HEK293 (cell line): Measurements from ENCODE around the gene HS6ST3.

Experiments used
- CTCF ChIA-PET: fragments of 350-600 bp; formaldehyde crosslinking; extraction: SDS; loops from one replicate; lab custom pipeline; 2021; ENCODE audit warnings: antibody characterized with exemption; lab: Yijun Ruan, JAX
- POLR2A ChIA-PET: fragments of 300-600 bp; formaldehyde crosslinking; extraction: SDS; loops from one replicate; lab custom pipeline; 2020; ENCODE audit warnings: antibody characterized with exemption, inconsistent platforms; lab: Yijun Ruan, JAX
- H3K27ac ChIP-seq: fragments of 200-500 bp; sonication (Bioruptor generic); 2 replicates; pipeline ENCODE4 v1.5.1; 2014; ENCODE audit warnings: low read depth, low read length, control low read depth, inconsistent platforms; ENCODE audit errors: extremely low read depth
- H3K36me3 ChIP-seq, 2 experiments: fragments of 200-500 bp in 1 of 2; sonication (Bioruptor generic) in 1 of 2; 1 replicate in 1 of 2; 2 replicates in 1 of 2; pipeline ENCODE4 v1.5.1; 2014 to 2017; ENCODE audit warnings: inconsistent platforms in 2 of 2, low read length in 2 of 2; ENCODE audit not compliant: control insufficient read depth in 2 of 2, insufficient read depth in 1 of 2
- H3K4me1 ChIP-seq: fragments of 200-500 bp; sonication (Bioruptor generic); 2 replicates; pipeline ENCODE4 v1.5.1; 2014; ENCODE audit warnings: mild to moderate bottlenecking, low read length, inconsistent platforms; ENCODE audit not compliant: control insufficient read depth, insufficient read depth
- H3K4me3 ChIP-seq: 2 replicates; pipeline ENCODE4 v1.5.1; 2011; ENCODE audit warnings: low read depth, mild to moderate bottlenecking, control low read depth, low read length, moderate library complexity
- H3K9me3 ChIP-seq: fragments of 200-500 bp; sonication (Bioruptor generic); 2 replicates; pipeline ENCODE4 v1.5.1; 2014; ENCODE audit warnings: low read depth, low read length, inconsistent platforms; ENCODE audit not compliant: control insufficient read depth, insufficient read depth
- GLIS1 ChIP-seq: fragments of 450-650 bp; formaldehyde crosslinking; IDR thresholded peaks from 2 replicates; pipeline ENCODE4 v1.5.1; 2016; ENCODE audit warnings: missing biosample characterization, missing genetic modification characterization
- HIC1 ChIP-seq: fragments of 450-650 bp; formaldehyde crosslinking; IDR thresholded peaks from 2 replicates; pipeline ENCODE4 v1.5.1; 2016; ENCODE audit warnings: missing biosample characterization, missing genetic modification characterization
- KLF10 ChIP-seq: fragments of 450-650 bp; IDR thresholded peaks from 2 replicates; pipeline ENCODE4 v1.5.1; 2018; ENCODE audit warnings: missing biosample characterization, mild to moderate bottlenecking, missing genetic modification characterization
- KLF16 ChIP-seq: fragments of 450-650 bp; formaldehyde crosslinking; IDR thresholded peaks from 2 replicates; pipeline ENCODE4 v1.5.1; 2017; ENCODE audit warnings: missing biosample characterization, missing genetic modification characterization
- PATZ1 ChIP-seq: fragments of 450-650 bp; formaldehyde crosslinking; IDR thresholded peaks from 2 replicates; pipeline ENCODE4 v1.5.1; 2016; ENCODE audit warnings: missing biosample characterization, missing genetic modification characterization
- PRDM1 ChIP-seq: fragments of 450-650 bp; formaldehyde crosslinking; IDR thresholded peaks from 2 replicates; pipeline ENCODE4; 2016; ENCODE audit warnings: missing biosample characterization, missing genetic modification characterization
- SETDB1 ChIP-seq: IDR thresholded peaks from one replicate; pipeline ENCODE4 v1.6.1; 2017; ENCODE audit warnings: mild to moderate bottlenecking, low read length, moderate library complexity, mixed read lengths; ENCODE audit not compliant: insufficient read length
- SP7 ChIP-seq: fragments of 450-650 bp; formaldehyde crosslinking; IDR thresholded peaks from 2 replicates; pipeline ENCODE4 v1.5.1; 2016; ENCODE audit warnings: missing biosample characterization, missing genetic modification characterization
- ZBTB6 ChIP-seq: fragments of 450-650 bp; formaldehyde crosslinking; IDR thresholded peaks from 2 replicates; pipeline ENCODE4 v1.5.1; 2017; ENCODE audit warnings: missing biosample characterization, missing genetic modification characterization
- ZBTB7A ChIP-seq: fragments of 450-650 bp; formaldehyde crosslinking; IDR thresholded peaks from 2 replicates; pipeline ENCODE4 v1.5.1; 2016; ENCODE audit warnings: low read depth, missing biosample characterization, missing genetic modification characterization
- ZIC2 ChIP-seq: fragments of 450-650 bp; formaldehyde crosslinking; IDR thresholded peaks from 2 replicates; pipeline ENCODE4 v1.5.1; 2016; ENCODE audit warnings: missing biosample characterization, missing genetic modification characterization
- ZNF112 ChIP-seq: fragments of 450-650 bp; formaldehyde crosslinking; IDR thresholded peaks from 2 replicates; pipeline ENCODE4 v1.5.0; 2017; ENCODE audit warnings: missing biosample characterization, missing genetic modification characterization
- ZNF184 ChIP-seq: fragments of 450-650 bp; IDR thresholded peaks from 2 replicates; pipeline ENCODE4 v1.5.1; 2018; ENCODE audit warnings: missing biosample characterization, mild to moderate bottlenecking, missing genetic modification characterization
- ZNF202 ChIP-seq: fragments of 450-650 bp; formaldehyde crosslinking; IDR thresholded peaks from 2 replicates; pipeline ENCODE4 v1.5.1; 2016; ENCODE audit warnings: missing biosample characterization, missing genetic modification characterization, borderline replicate concordance
- ZNF211 ChIP-seq: fragments of 450-650 bp; formaldehyde crosslinking; IDR thresholded peaks from 2 replicates; pipeline ENCODE4 v1.5.1; 2016; ENCODE audit warnings: low read depth, missing biosample characterization, missing genetic modification characterization
- ZNF26 ChIP-seq: fragments of 450-650 bp; formaldehyde crosslinking; IDR thresholded peaks from 2 replicates; pipeline ENCODE4 v1.5.1; 2016; ENCODE audit warnings: missing biosample characterization, missing genetic modification characterization
- ZNF266 ChIP-seq: fragments of 450-650 bp; formaldehyde crosslinking; IDR thresholded peaks from 2 replicates; pipeline ENCODE4 v1.5.1; 2016; ENCODE audit warnings: missing biosample characterization, missing genetic modification characterization, low read depth
- ZNF302 ChIP-seq: fragments of 450-650 bp; formaldehyde crosslinking; IDR thresholded peaks from 2 replicates; pipeline ENCODE4 v1.5.1; 2016; ENCODE audit warnings: missing biosample characterization, missing genetic modification characterization, low read depth
- ZNF335 ChIP-seq: fragments of 450-650 bp; formaldehyde crosslinking; conservative IDR thresholded peaks from 2 replicates; pipeline ENCODE4 v1.5.1; 2016; ENCODE audit warnings: missing biosample characterization, missing genetic modification characterization
- ZNF354C ChIP-seq: fragments of 450-650 bp; formaldehyde crosslinking; IDR thresholded peaks from 2 replicates; pipeline ENCODE4 v1.5.1; 2016; ENCODE audit warnings: missing biosample characterization, missing genetic modification characterization, low read depth, borderline replicate concordance
- ZNF580 ChIP-seq: fragments of 450-650 bp; formaldehyde crosslinking; IDR thresholded peaks from 2 replicates; pipeline ENCODE4 v1.5.1; 2016; ENCODE audit warnings: missing biosample characterization, missing genetic modification characterization
- ZNF621 ChIP-seq: fragments of 450-650 bp; formaldehyde crosslinking; IDR thresholded peaks from 2 replicates; pipeline ENCODE4 v1.5.1; 2017; ENCODE audit warnings: missing biosample characterization, missing genetic modification characterization
- ZNF623 ChIP-seq: fragments of 450-650 bp; formaldehyde crosslinking; IDR thresholded peaks from 2 replicates; pipeline ENCODE4 v1.5.1; 2016; ENCODE audit warnings: missing biosample characterization, missing genetic modification characterization
- ZNF658 ChIP-seq: fragments of 450-650 bp; formaldehyde crosslinking; IDR thresholded peaks from 2 replicates; pipeline ENCODE4; 2016; ENCODE audit warnings: missing biosample characterization, missing genetic modification characterization
- ZSCAN23 ChIP-seq: fragments of 450-650 bp; formaldehyde crosslinking; IDR thresholded peaks from 2 replicates; pipeline ENCODE4 v1.5.1; 2016; ENCODE audit warnings: missing biosample characterization, missing genetic modification characterization
- ZSCAN30 ChIP-seq: fragments of 450-650 bp; IDR thresholded peaks from 2 replicates; pipeline ENCODE4 v1.5.1; 2018; ENCODE audit warnings: missing biosample characterization, mild to moderate bottlenecking, missing genetic modification characterization, moderate library complexity

HS6ST3 gene

GRCh38 chr13:96544957-96545356 lies 455.1 kb downstream of the HS6ST3 start (continued):
- no peak for TF ChIP-seq ZSCAN23 (tag by site-specific recombination)
- no peak for TF ChIP-seq KLF10
- no peak for TF ChIP-seq ZNF302 (tag by site-specific recombination)
- no peak for TF ChIP-seq ZNF266 (tag by site-specific recombination)
- no peak for TF ChIP-seq SETDB1
- no peak for TF ChIP-seq ZNF623 (tag by site-specific recombination)
- TF ChIP-seq ZNF621: no peak

- H3K4me1 ChIP-seq: peaks cover 5% of the 10 kb centered on the region; the same call in 1 of the 2 replicates
- CTCF ChIA-PET: no interaction called here
- H3K36me3 ChIP-seq: no peaks in the 10 kb centered on the region
- no peak overlapping the region for H3K27ac ChIP-seq
- POLR2A ChIA-PET: no interaction called here
- no peak for TF ChIP-seq ZNF26
- TF ChIP-seq ZSCAN30 (tag by site-specific recombination): no peak
- TF ChIP-seq ZNF335 (tag by site-specific recombination): no peak
- no peak for TF ChIP-seq PRDM1 (tag by site-specific recombination)
- TF ChIP-seq ZNF580 (tag by site-specific recombination): no peak
- no peak for TF ChIP-seq SP7 (tag by site-specific recombination)
- TF ChIP-seq GLIS1 (tag by site-specific recombination): no peak
- no peak for TF ChIP-seq ZNF354C (tag by site-specific recombination)
- TF ChIP-seq KLF16 (tag by site-specific recombination): no peak
- no peak overlapping the region for H3K4me3 ChIP-seq
- H3K9me3 ChIP-seq: no peaks in the 10 kb centered on the region
Measured at GRCh38 chr13:96546463-96546862, 456.6 kb downstream of the HS6ST3 start.

- ChIA-PET CTCF (interaction anchor here (0.6 to 0.8 kb wide), 2 partner anchors 13 to 54 kb away, joined by 3 read pairs; no protein-coding TSS in a partner anchor), POLR2A (interaction anchor here (0.6 kb wide), 1 partner anchor 11 kb away, joined by 4 read pairs; no protein-coding TSS in a partner anchor)
- Histone ChIP-seq H3K27ac (no peak overlapping the region), H3K9me3 (no peaks in the 10 kb centered on the region), H3K4me3 (no peak overlapping the region), H3K4me1 (0 out of 2 replicates have a peak, but pooled peaks cover 5% of the 10 kb centered on the region), H3K36me3 (no peaks in the 10 kb centered on the region)
- TF ChIP-seq HIC1 (tag by site-specific recombination) (no peak), ZIC2 (tag by site-specific recombination) (peak; percentile 34; the same call in 1 of the 2 replicates)
Measured at GRCh38 chr13:96551546-96551945, 461.6 kb downstream of the HS6ST3 start.

GRCh38 chr13:96552559-96552958 lies 462.7 kb downstream of the HS6ST3 start:
- H3K4me1 ChIP-seq: 0 out of 2 replicates have a peak, but pooled peaks cover 5% of the 10 kb centered on the region
- no peaks in the 10 kb centered on the region for H3K9me3 ChIP-seq
- no peak overlapping the region for H3K4me3 ChIP-seq
- ChIA-PET POLR2A (no interaction called here), CTCF (no interaction called here)
- H3K27ac ChIP-seq: no peak overlapping the region
- H3K36me3 ChIP-seq: no peaks in the 10 kb centered on the region
- TF ChIP-seq ZBTB6 (tag by site-specific recombination) (no peak), ZNF202 (tag by site-specific recombination) (no peak), ZNF658 (tag by site-specific recombination) (no peak), ZNF112 (no peak), ZBTB7A (tag by site-specific recombination) (no peak), ZNF184 (no peak), PATZ1 (tag by site-specific recombination) (no peak), ZNF211 (tag by site-specific recombination) (no peak)
